PC-9 (cell line): ENCODE data around the gene COA8. TPM values are rescaled to one million over a fixed set of nuclear protein-coding genes. Genes with fewer than 3 reads are reported as not detected.
"Not testable (repeated sequence)": the region's sequence is repeated elsewhere in the genome, so short reads cannot be mapped to it uniquely, and the experiment has no call there.

Experiments
- BruUV-seq: library from RNA; stranded (reverse); fragments of 400-500 nt; replicated peaks from 2 replicates; lab custom pipeline; 2021; lab: Mats Ljungman, UMichigan
- CTCF ChIA-PET: fragments of 300-600 bp; sonication (Branson Sonifier 250); formaldehyde crosslinking; loops from one replicate; lab custom pipeline; 2022; ENCODE audit warnings: antibody characterized with exemption; lab: Charles Lee
- POLR2A ChIA-PET: fragments of 300-600 bp; sonication (Branson Sonifier 250); formaldehyde crosslinking; loops from one replicate; lab custom pipeline; 2022; ENCODE audit warnings: antibody characterized with exemption; ENCODE audit not compliant: unreplicated experiment; lab: Charles Lee
- DNase-seq, 2 experiments: peaks; one replicate each; pipeline versions ENCODE4 v3.0.0 to v3.0.0-alpha.2; 2015 to 2022; ENCODE audit warnings: mixed read lengths in 1 of 2
- H2AFZ ChIP-seq: fragments of 200-600 bp; sonication (generic); 2 replicates; pipeline ENCODE4 v1.8.1; 2017; ENCODE audit warnings: antibody characterized with exemption
- H3F3A ChIP-seq: fragments of 200-600 bp; sonication (generic); 2 replicates; pipeline ENCODE4 v1.8.1; 2017; ENCODE audit warnings: antibody characterized with exemption, mild to moderate bottlenecking, low read depth; ENCODE audit not compliant: insufficient read depth
- H3K27ac ChIP-seq: fragments of 200-600 bp; sonication (generic); 2 replicates; pipeline ENCODE4 v1.6.1; 2016; ENCODE audit warnings: mixed run types
- H3K27me3 ChIP-seq: fragments of 200-600 bp; sonication (generic); 2 replicates; pipeline ENCODE4 v1.6.1; 2016; ENCODE audit warnings: low read depth, mixed run types; ENCODE audit not compliant: insufficient read depth
- H3K36me3 ChIP-seq: fragments of 200-600 bp; sonication (generic); 2 replicates; pipeline ENCODE4 v1.6.1; 2016; ENCODE audit warnings: low read depth, mixed run types
- H3K4me1 ChIP-seq: fragments of 200-600 bp; sonication (generic); replicated peaks from 2 replicates; pipeline ENCODE4 v1.6.1; 2016; ENCODE audit warnings: mixed run types; ENCODE audit not compliant: insufficient read depth
- H3K4me2 ChIP-seq: fragments of 200-600 bp; sonication (generic); 2 replicates; pipeline ENCODE4 v1.6.1; 2017; ENCODE audit warnings: mixed run types
- H3K4me3 ChIP-seq: fragments of 200-600 bp; sonication (generic); 2 replicates; pipeline ENCODE4 v1.6.1; 2016; ENCODE audit warnings: mixed run types
- H3K79me2 ChIP-seq: fragments of 200-600 bp; sonication (generic); 2 replicates; pipeline ENCODE4 v1.6.1; 2017; ENCODE audit warnings: low read depth, mixed run types
- H3K9me2 ChIP-seq: fragments of 200-600 bp; sonication (generic); 2 replicates; pipeline ENCODE4 v1.8.1; 2017; ENCODE audit warnings: mild to moderate bottlenecking; ENCODE audit not compliant: insufficient read depth
- H3K9me3 ChIP-seq: fragments of 200-600 bp; sonication (generic); 2 replicates; pipeline ENCODE4 v1.8.1; 2016; ENCODE audit warnings: low read depth; ENCODE audit not compliant: insufficient read depth
- H4K20me1 ChIP-seq: fragments of 200-600 bp; sonication (generic); 2 replicates; pipeline ENCODE4 v1.8.1; 2017; ENCODE audit not compliant: insufficient read depth
- EZH2 ChIP-seq: fragments of 200-600 bp; sonication (generic); IDR thresholded peaks from 2 replicates; pipeline ENCODE4 v1.8.0; 2017; ENCODE audit warnings: antibody characterized with exemption, low read depth
- intact Hi-C: fragments of 100-400 bp; cut with micrococcal nuclease; formaldehyde crosslinking; loops from one replicate; pipeline ENCODE4 v1.10.0; 2022; ENCODE audit not compliant: unreplicated experiment
- total RNA-seq: library from RNA; stranded (reverse); gene quantifications from 2 replicates; pipeline ENCODE4 v1.2.3, GENCODE V29; 2021
- TF ChIP-seq, protein P1 (sequence below): fragments of 200-600 bp; sonication (generic); conservative IDR thresholded peaks from 2 replicates; pipeline ENCODE4 v1.6.1; 2017; ENCODE audit warnings: mixed run types, antibody characterized with exemption, mild to moderate bottlenecking, moderate library complexity

COA8 gene
- total RNA-seq, 1 experiment from 2014 or later: 101 TPM

GRCh38 chr14:103524002-103524935, 38.5 kb upstream of the COA8 start:
- no peaks in the 10 kb centered on the region for H3K9me2 ChIP-seq
- H2AFZ ChIP-seq: no peak overlapping the region
- H3K9me3 ChIP-seq: no peaks in the 10 kb centered on the region
- ChIA-PET CTCF (interaction anchor here (0.7 kb wide), 1 partner anchor 16 kb away, joined by 5 read pairs; no protein-coding TSS in a partner anchor), POLR2A (no interaction called here)
- no peak overlapping the region for H3K4me3 ChIP-seq
- peaks cover 22% of the 10 kb centered on the region for H3K4me1 ChIP-seq
- intact Hi-C loops: loop anchor here (5.0 kb wide), 1 partner anchor 38 kb away; the partner anchor contains the start of genes BAG5 and COA8
- H3K27me3 ChIP-seq: no peaks in the 10 kb centered on the region
- no peak overlapping the region for H3K4me2 ChIP-seq
- no TSS peak for BruUV-seq
- H3F3A ChIP-seq: peaks cover 53% of the 10 kb centered on the region
- H3K36me3 ChIP-seq: no peaks in the 10 kb centered on the region
- no peak overlapping the region for H3K27ac ChIP-seq
- peaks cover 6% of the 10 kb centered on the region; the same call in 1 of the 2 replicates for H4K20me1 ChIP-seq
- no peak for TF ChIP-seq EZH2
- TF ChIP-seq, protein P1, sequence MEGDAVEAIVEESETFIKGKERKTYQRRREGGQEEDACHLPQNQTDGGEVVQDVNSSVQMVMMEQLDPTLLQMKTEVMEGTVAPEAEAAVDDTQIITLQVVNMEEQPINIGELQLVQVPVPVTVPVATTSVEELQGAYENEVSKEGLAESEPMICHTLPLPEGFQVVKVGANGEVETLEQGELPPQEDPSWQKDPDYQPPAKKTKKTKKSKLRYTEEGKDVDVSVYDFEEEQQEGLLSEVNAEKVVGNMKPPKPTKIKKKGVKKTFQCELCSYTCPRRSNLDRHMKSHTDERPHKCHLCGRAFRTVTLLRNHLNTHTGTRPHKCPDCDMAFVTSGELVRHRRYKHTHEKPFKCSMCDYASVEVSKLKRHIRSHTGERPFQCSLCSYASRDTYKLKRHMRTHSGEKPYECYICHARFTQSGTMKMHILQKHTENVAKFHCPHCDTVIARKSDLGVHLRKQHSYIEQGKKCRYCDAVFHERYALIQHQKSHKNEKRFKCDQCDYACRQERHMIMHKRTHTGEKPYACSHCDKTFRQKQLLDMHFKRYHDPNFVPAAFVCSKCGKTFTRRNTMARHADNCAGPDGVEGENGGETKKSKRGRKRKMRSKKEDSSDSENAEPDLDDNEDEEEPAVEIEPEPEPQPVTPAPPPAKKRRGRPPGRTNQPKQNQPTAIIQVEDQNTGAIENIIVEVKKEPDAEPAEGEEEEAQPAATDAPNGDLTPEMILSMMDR: no peak
- H3K79me2 ChIP-seq: peaks cover 15% of the 10 kb centered on the region
- DNase-seq: no peak

DNA sequence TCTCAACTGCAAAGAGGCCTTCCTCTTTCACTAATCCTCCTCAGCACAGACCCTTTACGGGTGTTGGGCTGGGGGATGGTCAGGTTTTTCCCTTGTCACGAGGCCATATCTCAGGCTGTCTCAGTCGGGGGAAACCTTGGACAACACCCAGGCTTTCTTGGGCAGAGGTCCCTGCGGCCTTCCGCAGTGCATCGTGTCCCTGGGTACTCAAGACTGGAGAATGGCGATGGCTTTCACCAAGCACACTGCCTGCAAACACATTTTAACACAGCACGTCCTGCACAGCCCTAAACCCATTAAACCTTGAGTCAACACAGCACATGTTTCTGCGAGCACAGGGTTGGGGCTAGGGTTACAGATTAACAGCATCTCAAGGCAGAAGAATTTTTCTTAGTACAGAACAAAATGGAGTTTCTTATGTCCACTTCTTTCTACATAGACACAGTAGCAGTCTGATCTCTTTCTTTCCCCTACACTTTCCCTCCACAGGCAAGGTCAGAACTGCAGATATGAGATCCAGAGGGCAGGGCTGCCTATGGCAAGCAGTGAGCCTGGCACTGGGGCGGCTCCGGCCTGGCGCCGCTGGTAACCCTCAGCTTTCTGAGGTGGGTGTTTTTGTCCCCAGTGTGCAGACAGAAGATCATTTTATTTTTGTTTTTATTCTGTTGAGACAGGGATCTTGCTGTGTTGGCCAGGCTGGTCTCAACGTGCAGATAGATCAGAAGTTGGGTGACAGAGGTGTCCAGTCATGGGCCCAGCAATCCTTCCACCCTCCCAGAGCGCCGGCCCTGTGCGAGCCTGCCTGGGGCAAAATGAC, 37.1 kb upstream of the COA8 start:
- intact Hi-C loops, CTCF ChIA-PET, DNase-seq, H3K4me2 ChIP-seq, H3K9me2 ChIP-seq, BruUV-seq, POLR2A ChIA-PET, H3K36me3 ChIP-seq, H3K27me3 ChIP-seq, H3K9me3 ChIP-seq, H4K20me1 ChIP-seq, H3K27ac ChIP-seq, H2AFZ ChIP-seq, H3K4me3 ChIP-seq: not testable (repeated sequence)
- H3K79me2 ChIP-seq: peaks cover 28% of the 10 kb centered on the region
- peaks cover 30% of the 10 kb centered on the region for H3K4me1 ChIP-seq
- H3F3A ChIP-seq: peaks cover 48% of the 10 kb centered on the region

DNA sequence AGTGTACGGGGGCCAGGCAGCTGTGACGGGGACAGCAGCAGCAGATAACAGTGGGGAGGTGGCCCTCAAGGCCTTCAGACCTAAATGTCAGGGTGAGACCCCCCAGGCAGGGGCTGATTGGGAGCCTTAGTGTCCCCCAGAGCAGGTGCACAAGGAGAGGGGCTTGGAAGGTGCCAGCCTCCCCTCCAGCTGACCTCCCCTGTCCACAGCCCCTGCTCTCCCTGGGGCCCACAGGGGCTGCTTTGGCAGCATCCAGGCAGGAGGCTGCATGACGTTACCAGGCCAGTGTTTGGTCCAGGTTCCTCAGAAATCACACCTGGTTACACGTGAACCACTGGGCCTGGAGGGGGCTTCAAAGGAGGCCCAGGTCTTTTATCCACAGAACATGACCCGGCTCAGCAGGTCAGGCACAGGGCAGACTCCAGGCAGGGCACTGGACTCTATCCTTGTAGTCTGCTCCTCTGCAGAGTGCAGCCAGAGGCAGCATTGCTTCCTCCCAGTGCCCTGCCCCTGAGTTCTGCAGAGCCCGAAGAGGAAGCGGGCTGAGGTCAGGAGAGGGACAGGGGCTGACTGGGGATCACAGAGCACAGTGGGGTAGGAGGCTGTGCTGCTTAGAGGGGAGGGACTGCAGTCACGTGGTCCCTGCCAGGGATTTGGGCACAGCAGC, 36.4 kb upstream of the COA8 start:
- Histone ChIP-seq H3K27ac (no peak overlapping the region), H3K4me1 (peaks cover 29% of the 10 kb centered on the region), H3K4me2 (no peak overlapping the region), H3K79me2 (peaks cover 36% of the 10 kb centered on the region), H3K4me3 (no peak overlapping the region), H3K9me3 (no peaks in the 10 kb centered on the region), H2AFZ (no peak overlapping the region), H3K36me3 (0 out of 2 replicates have a peak, but pooled peaks cover 12% of the 10 kb centered on the region), H3K27me3 (no peaks in the 10 kb centered on the region), H4K20me1 (peaks cover 15% of the 10 kb centered on the region), H3F3A (peaks cover 45% of the 10 kb centered on the region), H3K9me2 (no peaks in the 10 kb centered on the region)
- TF ChIP-seq, protein P1: no peak
- no peak for TF ChIP-seq EZH2
- POLR2A ChIA-PET: no interaction called here
- CTCF ChIA-PET: no interaction called here
- no TSS peak for BruUV-seq
- no peak for DNase-seq
- intact Hi-C loops: no loop called here
